ENCODE data around the gene GID8. TPM values are rescaled to one million over a fixed set of nuclear protein-coding genes. Genes with fewer than 3 reads are reported as not detected.

The GID8 gene
- total and polyA plus RNA-seq, 2 of the 13 experiments (the other 11 are each of a cell fraction or from before 2014, with no cell fraction given) = 39.6 to 59.8 TPM

GRCh38 chr20:62955519-62956386 is 17.8 kb downstream of the GID8 start (continued):
- TF ChIP-seq ARID4A (CRISPR knock-in tag; IDR thresholded peaks at IDR 0.05; ENCODE audit: borderline replicate concordance) (peak; percentile 97), JUNB (CRISPR knock-in tag; IDR thresholded peaks at IDR 0.05; ENCODE audit: borderline replicate concordance) (no peak), MIXL1 (CRISPR knock-in tag; IDR thresholded peaks at IDR 0.05) (peak; percentile 97), ZFX (CRISPR knock-in tag; IDR thresholded peaks at IDR 0.05; ENCODE audit: low read depth) (peak; percentile 77; the same call in 1 of the 2 replicates), FOXP4 (CRISPR knock-in tag; IDR thresholded peaks at IDR 0.05) (peak; percentile 100), AGO1 (IDR thresholded peaks at IDR 0.05; ENCODE audit: low read depth, low read length, poor library complexity, severe bottlenecking) (no peak), RFXANK (CRISPR knock-in tag; IDR thresholded peaks at IDR 0.05) (no peak; the same call in 1 of the 2 replicates), PHF21A (CRISPR knock-in tag; IDR thresholded peaks at IDR 0.05) (peak; percentile 99), ZNF264 (CRISPR knock-in tag; IDR thresholded peaks at IDR 0.05) (peak; percentile 98), RORA (CRISPR knock-in tag; IDR thresholded peaks at IDR 0.05) (no peak), MLXIP (CRISPR knock-in tag; IDR thresholded peaks at IDR 0.05; ENCODE audit: borderline replicate concordance) (peak; percentile 96)
- TF ChIP-seq, protein P1, sequence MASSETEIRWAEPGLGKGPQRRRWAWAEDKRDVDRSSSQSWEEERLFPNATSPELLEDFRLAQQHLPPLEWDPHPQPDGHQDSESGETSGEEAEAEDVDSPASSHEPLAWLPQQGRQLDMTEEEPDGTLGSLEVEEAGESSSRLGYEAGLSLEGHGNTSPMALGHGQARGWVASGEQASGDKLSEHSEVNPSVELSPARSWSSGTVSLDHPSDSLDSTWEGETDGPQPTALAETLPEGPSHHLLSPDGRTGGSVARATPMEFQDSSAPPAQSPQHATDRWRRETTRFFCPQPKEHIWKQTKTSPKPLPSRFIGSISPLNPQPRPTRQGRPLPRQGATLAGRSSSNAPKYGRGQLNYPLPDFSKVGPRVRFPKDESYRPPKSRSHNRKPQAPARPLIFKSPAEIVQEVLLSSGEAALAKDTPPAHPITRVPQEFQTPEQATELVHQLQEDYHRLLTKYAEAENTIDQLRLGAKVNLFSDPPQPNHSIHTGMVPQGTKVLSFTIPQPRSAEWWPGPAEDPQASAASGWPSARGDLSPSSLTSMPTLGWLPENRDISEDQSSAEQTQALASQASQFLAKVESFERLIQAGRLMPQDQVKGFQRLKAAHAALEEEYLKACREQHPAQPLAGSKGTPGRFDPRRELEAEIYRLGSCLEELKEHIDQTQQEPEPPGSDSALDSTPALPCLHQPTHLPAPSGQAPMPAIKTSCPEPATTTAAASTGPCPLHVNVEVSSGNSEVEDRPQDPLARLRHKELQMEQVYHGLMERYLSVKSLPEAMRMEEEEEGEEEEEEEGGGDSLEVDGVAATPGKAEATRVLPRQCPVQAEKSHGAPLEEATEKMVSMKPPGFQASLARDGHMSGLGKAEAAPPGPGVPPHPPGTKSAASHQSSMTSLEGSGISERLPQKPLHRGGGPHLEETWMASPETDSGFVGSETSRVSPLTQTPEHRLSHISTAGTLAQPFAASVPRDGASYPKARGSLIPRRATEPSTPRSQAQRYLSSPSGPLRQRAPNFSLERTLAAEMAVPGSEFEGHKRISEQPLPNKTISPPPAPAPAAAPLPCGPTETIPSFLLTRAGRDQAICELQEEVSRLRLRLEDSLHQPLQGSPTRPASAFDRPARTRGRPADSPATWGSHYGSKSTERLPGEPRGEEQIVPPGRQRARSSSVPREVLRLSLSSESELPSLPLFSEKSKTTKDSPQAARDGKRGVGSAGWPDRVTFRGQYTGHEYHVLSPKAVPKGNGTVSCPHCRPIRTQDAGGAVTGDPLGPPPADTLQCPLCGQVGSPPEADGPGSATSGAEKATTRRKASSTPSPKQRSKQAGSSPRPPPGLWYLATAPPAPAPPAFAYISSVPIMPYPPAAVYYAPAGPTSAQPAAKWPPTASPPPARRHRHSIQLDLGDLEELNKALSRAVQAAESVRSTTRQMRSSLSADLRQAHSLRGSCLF (CRISPR knock-in tag; IDR thresholded peaks at IDR 0.05; ENCODE audit: borderline replicate concordance) = peak; percentile 80; the same call in 1 of the 2 replicates
